Lower leg skin (tissue), 3 donors: ENCODE results near the gene IL1RAP.

Source experiments
- POLR2A ChIP-seq, 2 donors: fragments of 450-650 bp; IDR thresholded peaks; one replicate each; pipeline ENCODE4 v1.6.1; 2016 to 2017; ENCODE audit warnings: antibody characterized with exemption in 2 of 2, mild to moderate bottlenecking in 1 of 2, moderate library complexity in 1 of 2
- TF ChIP-seq, protein P1 (sequence below), 3 donors: fragments of 450-650 bp; IDR thresholded peaks; one replicate each; pipeline ENCODE4 v1.5.1; 2016; ENCODE audit warnings: antibody characterized with exemption in 3 of 3, mild to moderate bottlenecking in 3 of 3, moderate library complexity in 2 of 3

- TF ChIP-seq, protein P1, sequence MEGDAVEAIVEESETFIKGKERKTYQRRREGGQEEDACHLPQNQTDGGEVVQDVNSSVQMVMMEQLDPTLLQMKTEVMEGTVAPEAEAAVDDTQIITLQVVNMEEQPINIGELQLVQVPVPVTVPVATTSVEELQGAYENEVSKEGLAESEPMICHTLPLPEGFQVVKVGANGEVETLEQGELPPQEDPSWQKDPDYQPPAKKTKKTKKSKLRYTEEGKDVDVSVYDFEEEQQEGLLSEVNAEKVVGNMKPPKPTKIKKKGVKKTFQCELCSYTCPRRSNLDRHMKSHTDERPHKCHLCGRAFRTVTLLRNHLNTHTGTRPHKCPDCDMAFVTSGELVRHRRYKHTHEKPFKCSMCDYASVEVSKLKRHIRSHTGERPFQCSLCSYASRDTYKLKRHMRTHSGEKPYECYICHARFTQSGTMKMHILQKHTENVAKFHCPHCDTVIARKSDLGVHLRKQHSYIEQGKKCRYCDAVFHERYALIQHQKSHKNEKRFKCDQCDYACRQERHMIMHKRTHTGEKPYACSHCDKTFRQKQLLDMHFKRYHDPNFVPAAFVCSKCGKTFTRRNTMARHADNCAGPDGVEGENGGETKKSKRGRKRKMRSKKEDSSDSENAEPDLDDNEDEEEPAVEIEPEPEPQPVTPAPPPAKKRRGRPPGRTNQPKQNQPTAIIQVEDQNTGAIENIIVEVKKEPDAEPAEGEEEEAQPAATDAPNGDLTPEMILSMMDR (IDR thresholded peaks at IDR 0.05) = no peak
- no peak for TF ChIP-seq POLR2A (IDR thresholded peaks at IDR 0.05)
These were observed 181.3 kb downstream of the IL1RAP start for GRCh38 chr3:190695225-190695624.
